ENCODE data around the gene IGFALS. TPM values are rescaled to one million over a fixed set of nuclear protein-coding genes. Genes with fewer than 3 reads are reported as not detected.

IGFALS gene
- total and polyA plus RNA-seq, 7 donors: 0.12 to 0.38 (median 0.18) TPM; not detected in 3

- TF ChIP-seq CTCF (IDR thresholded peaks at IDR 0.05): no peak
- intact Hi-C loops (cut with DNase I): no loop called here
- H3K36me3 ChIP-seq (ENCODE audit: insufficient read depth in 1 of 2, low read depth in 1 of 2): peaks cover 0 to 14% of the 10 kb centered on the region in 2 donors
- H3K4me1 ChIP-seq: no peaks in the 10 kb centered on the region
- H3K4me3 ChIP-seq: no peak overlapping the region
- no peak for DNase-seq
- WGBS, 3 donors: 70 to 71% (median 71%) methylated on average over 31 to 32 of the region's 32 CpGs
- H3K27ac ChIP-seq: no peak overlapping the region
- ATAC-seq: no peak
- no peaks in the 10 kb centered on the region for H3K27me3 ChIP-seq (ENCODE audit: insufficient read depth in 3 of 3, low read length in 2 of 3)
- no peaks in the 10 kb centered on the region for H3K9me3 ChIP-seq
Measured at GRCh38 chr16:1794908-1795666, 1.6 kb upstream of the IGFALS start.

- Histone ChIP-seq H3K4me1 (no peaks in the 10 kb centered on the region), H3K4me3 (no peak overlapping the region), H3K27me3 (ENCODE audit: insufficient read depth in 3 of 3, low read length in 2 of 3) (no peaks in the 10 kb centered on the region), H3K27ac (no peak overlapping the region), H3K9me3 (no peaks in the 10 kb centered on the region), H3K36me3 (ENCODE audit: insufficient read depth in 1 of 2, low read depth in 1 of 2) (peaks cover 0 to 22% of the 10 kb centered on the region in 2 donors)
- DNase-seq: peak in 1 of 2 donors; percentile 10
- intact Hi-C loops (cut with DNase I): no loop called here
- peak in 1 of 4 donors; percentile 20 for ATAC-seq
- WGBS, 3 donors: 46 to 61% (median 52%) methylated on average over 17 to 18 of the region's 18 CpGs
- no peak for TF ChIP-seq CTCF (IDR thresholded peaks at IDR 0.05)
Measured at GRCh38 chr16:1794221-1794871, 841 bp upstream of the IGFALS start.

GRCh38 chr16:1792836-1793577 lies 498 bp downstream of the IGFALS start:
- intact Hi-C loops (cut with DNase I): no loop called here
- DNase-seq (peak in 1 of 2 donors; percentile 16), ATAC-seq (no peak)
- H3K27me3 ChIP-seq (ENCODE audit: insufficient read depth in 3 of 3, low read length in 2 of 3): no peaks in the 10 kb centered on the region
- no peaks in the 10 kb centered on the region for H3K9me3 ChIP-seq
- no peak overlapping the region for H3K27ac ChIP-seq
- H3K4me1 ChIP-seq: no peaks in the 10 kb centered on the region
- WGBS, 3 donors: 76 to 89% (median 83%) methylated on average over 23 to 33 of the region's 33 CpGs
- peaks cover 0 to 35% of the 10 kb centered on the region in 2 donors for H3K36me3 ChIP-seq (ENCODE audit: insufficient read depth in 1 of 2, low read depth in 1 of 2)
- no peak overlapping the region for H3K4me3 ChIP-seq
- TF ChIP-seq CTCF (IDR thresholded peaks at IDR 0.05): no peak

- intact Hi-C loops (cut with DNase I): no loop called here
- Histone ChIP-seq H3K4me1 (no peaks in the 10 kb centered on the region), H3K36me3 (ENCODE audit: insufficient read depth in 1 of 2, low read depth in 1 of 2) (peaks cover 0 to 43% of the 10 kb centered on the region in 2 donors), H3K27me3 (ENCODE audit: insufficient read depth in 3 of 3, low read length in 2 of 3) (no peaks in the 10 kb centered on the region), H3K4me3 (no peak overlapping the region), H3K27ac (no peak overlapping the region), H3K9me3 (no peaks in the 10 kb centered on the region)
- WGBS, 3 donors: 83 to 88% (median 85%) methylated on average over 53 to 59 of the region's 59 CpGs
- ATAC-seq (no peak), DNase-seq (no peak)
- TF ChIP-seq CTCF (IDR thresholded peaks at IDR 0.05): no peak
Measured at GRCh38 chr16:1791943-1792812, 1.3 kb downstream of the IGFALS start.
